Esophagus muscularis mucosa (tissue), 4 donors: ENCODE data around the gene PCSK9. TPM values are rescaled to one million over a fixed set of nuclear protein-coding genes. Genes with fewer than 3 reads are reported as not detected.
A peak's percentile ranks its signal among the peaks of the same experiment; 100 is the strongest.

ENCODE experiments used
- DNase-seq: peaks from one replicate; pipeline ENCODE4 v3.0.0-alpha.2; 2017; ENCODE audit errors: extremely low spot score
- H3K27ac ChIP-seq, 4 donors: fragments of 200-600 bp; sonication (generic); replicated peaks in 1 of 4; 1 replicate in 3 of 4; 2 replicates in 1 of 4; pipeline ENCODE4 v1.5.1; 2016 to 2019; ENCODE audit warnings: mild to moderate bottlenecking in 1 of 4
- H3K27me3 ChIP-seq, 4 donors: fragments of 200-600 bp; sonication (generic); one replicate each; pipeline versions ENCODE4 v1.5.1 to v1.6.0; 2016 to 2019
- H3K36me3 ChIP-seq, 4 donors: fragments of 200-600 bp; sonication (generic); one replicate each; pipeline ENCODE4 v1.5.1; 2016 to 2019
- H3K4me1 ChIP-seq, 4 donors: fragments of 200-600 bp; sonication (generic); one replicate each; pipeline ENCODE4 v1.5.1; 2016 to 2019
- H3K4me3 ChIP-seq, 4 donors: fragments of 200-600 bp; sonication (generic); 1 replicate in 2 of 4; 2 replicates in 2 of 4; pipeline ENCODE4 v1.5.1; 2016 to 2019; ENCODE audit warnings: mild to moderate bottlenecking in 4 of 4, moderate library complexity in 1 of 4
- H3K9me3 ChIP-seq, 4 donors: fragments of 200-600 bp; sonication (generic); 1 replicate in 3 of 4; 2 replicates in 1 of 4; pipeline ENCODE4 v1.5.1; 2016 to 2019
- EP300 ChIP-seq: sonication (generic); formaldehyde crosslinking; IDR thresholded peaks from one replicate; pipeline ENCODE4 v1.6.1; 2017; ENCODE audit warnings: antibody characterized with exemption
- POLR2A ChIP-seq: fragments of 450-650 bp; IDR thresholded peaks from one replicate; pipeline ENCODE4 v1.6.1; 2017; ENCODE audit warnings: antibody characterized with exemption, moderate library complexity, mild to moderate bottlenecking, low read depth
- POLR2AphosphoS5 ChIP-seq, 2 donors: sonication (generic); formaldehyde crosslinking; IDR thresholded peaks; one replicate each; pipeline ENCODE4 v1.6.1; 2017; ENCODE audit warnings: antibody characterized with exemption in 2 of 2
- WGBS: methylation state at CpG from one replicate; pipeline ENCODE4 v1.1.5; 2018; 5-methylcytosine and 5-hydroxymethylcytosine counted together
- intact Hi-C: fragments of 100-400 bp; cut with DNase I; formaldehyde crosslinking; loops from one replicate; pipeline ENCODE4 v1.15.1; 2023
- total RNA-seq, 4 donors: library from RNA; depleted of rRNA; stranded (reverse); fragments of >200 nt; gene quantifications; one replicate each; pipeline versions ENCODE4 v1.1.0 to v1.2.1, GENCODE V29; 2016
- TF ChIP-seq, protein P1 (sequence below), 3 experiments: fragments of 200-600 bp in 2 of 3; fragments of 450-650 bp in 1 of 3; sonication (generic) in 2 of 3; IDR thresholded peaks; one replicate each; pipeline ENCODE4 v1.5.1; 2017 to 2019; ENCODE audit warnings: antibody characterized with exemption in 3 of 3, mild to moderate bottlenecking in 2 of 3, moderate library complexity in 1 of 3

PCSK9 gene
- total RNA-seq, 4 donors from 2014 or later, result 0.17 to 0.29 TPM; not detected in 2

DNA sequence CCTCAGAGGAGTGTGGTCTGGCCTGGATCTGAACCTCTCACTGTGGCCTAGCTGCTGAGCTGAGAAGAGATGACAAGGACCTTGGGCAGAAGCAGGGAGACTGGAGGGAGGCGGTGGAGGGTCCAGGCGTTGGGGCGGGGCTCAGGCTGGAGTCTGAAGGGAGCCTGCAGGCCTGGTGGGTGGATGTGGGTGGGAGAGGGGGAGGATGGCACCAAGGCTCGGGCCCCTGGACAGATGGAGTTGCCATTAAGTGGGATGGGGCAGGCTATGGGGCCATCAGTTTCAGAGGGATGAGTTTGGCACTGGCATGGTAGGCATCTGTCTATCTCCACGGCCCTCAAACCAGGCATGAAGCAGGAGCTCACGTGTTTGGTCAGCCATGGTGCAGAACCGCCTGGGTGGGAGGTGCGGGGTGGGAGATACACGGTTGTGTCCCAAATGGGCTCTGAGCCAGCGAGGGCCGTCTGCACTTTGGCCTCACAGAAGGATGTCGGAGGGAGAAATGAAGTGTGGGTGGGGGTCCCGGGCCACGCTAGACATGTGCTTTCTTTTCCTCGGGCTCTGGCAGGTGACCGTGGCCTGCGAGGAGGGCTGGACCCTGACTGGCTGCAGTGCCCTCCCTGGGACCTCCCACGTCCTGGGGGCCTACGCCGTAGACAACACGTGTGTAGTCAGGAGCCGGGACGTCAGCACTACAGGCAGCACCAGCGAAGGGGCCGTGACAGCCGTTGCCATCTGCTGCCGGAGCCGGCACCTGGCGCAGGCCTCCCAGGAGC, 23.6 kb downstream of the PCSK9 start:
- peaks cover 33 to 65% (median 54%) of the 10 kb centered on the region in 4 donors for H3K4me1 ChIP-seq
- intact Hi-C loops, result no loop called here
- TF ChIP-seq POLR2AphosphoS5 (IDR thresholded peaks at IDR 0.05), result no peak
- TF ChIP-seq, protein P1, sequence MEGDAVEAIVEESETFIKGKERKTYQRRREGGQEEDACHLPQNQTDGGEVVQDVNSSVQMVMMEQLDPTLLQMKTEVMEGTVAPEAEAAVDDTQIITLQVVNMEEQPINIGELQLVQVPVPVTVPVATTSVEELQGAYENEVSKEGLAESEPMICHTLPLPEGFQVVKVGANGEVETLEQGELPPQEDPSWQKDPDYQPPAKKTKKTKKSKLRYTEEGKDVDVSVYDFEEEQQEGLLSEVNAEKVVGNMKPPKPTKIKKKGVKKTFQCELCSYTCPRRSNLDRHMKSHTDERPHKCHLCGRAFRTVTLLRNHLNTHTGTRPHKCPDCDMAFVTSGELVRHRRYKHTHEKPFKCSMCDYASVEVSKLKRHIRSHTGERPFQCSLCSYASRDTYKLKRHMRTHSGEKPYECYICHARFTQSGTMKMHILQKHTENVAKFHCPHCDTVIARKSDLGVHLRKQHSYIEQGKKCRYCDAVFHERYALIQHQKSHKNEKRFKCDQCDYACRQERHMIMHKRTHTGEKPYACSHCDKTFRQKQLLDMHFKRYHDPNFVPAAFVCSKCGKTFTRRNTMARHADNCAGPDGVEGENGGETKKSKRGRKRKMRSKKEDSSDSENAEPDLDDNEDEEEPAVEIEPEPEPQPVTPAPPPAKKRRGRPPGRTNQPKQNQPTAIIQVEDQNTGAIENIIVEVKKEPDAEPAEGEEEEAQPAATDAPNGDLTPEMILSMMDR (IDR thresholded peaks at IDR 0.05), result no peak

DNA sequence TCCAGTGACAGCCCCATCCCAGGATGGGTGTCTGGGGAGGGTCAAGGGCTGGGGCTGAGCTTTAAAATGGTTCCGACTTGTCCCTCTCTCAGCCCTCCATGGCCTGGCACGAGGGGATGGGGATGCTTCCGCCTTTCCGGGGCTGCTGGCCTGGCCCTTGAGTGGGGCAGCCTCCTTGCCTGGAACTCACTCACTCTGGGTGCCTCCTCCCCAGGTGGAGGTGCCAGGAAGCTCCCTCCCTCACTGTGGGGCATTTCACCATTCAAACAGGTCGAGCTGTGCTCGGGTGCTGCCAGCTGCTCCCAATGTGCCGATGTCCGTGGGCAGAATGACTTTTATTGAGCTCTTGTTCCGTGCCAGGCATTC, 24.2 kb downstream of the PCSK9 start:
- intact Hi-C loops, result no loop called here
- no peak overlapping the region for H3K4me3 ChIP-seq
- H3K36me3 ChIP-seq, result peaks cover 0 to 29% (median 20%) of the 10 kb centered on the region in 4 donors
- WGBS, result 91% methylated on average over 9 of the region's 9 CpGs
- no peaks in the 10 kb centered on the region for H3K27me3 ChIP-seq
- H3K9me3 ChIP-seq, result no peaks in the 10 kb centered on the region
- TF ChIP-seq POLR2A (no peak), POLR2AphosphoS5 (IDR thresholded peaks at IDR 0.05) (no peak), EP300 (no peak)
- TF ChIP-seq, protein P1 (IDR thresholded peaks at IDR 0.05), result no peak
- H3K4me1 ChIP-seq, result peaks cover 33 to 65% (median 55%) of the 10 kb centered on the region in 4 donors
- H3K27ac ChIP-seq, result peak overlapping the region in 3 of 4 donors; percentile 52 to 73 (median 70)
- no peak for DNase-seq

More for the DNA sequence above, 23.6 kb downstream of the PCSK9 start:
- no peak for DNase-seq
- H3K27ac ChIP-seq, result peak overlapping the region; percentile 29 to 70 (median 61)
- H3K4me3 ChIP-seq, result no peak overlapping the region
- no peaks in the 10 kb centered on the region for H3K9me3 ChIP-seq
- 94% methylated on average over 26 of the region's 29 CpGs for WGBS
- H3K27me3 ChIP-seq, result no peaks in the 10 kb centered on the region
- peaks cover 0 to 23% (median 14%) of the 10 kb centered on the region in 4 donors for H3K36me3 ChIP-seq

GRCh38 chr1:55064071-55064581, 24.8 kb downstream of the PCSK9 start:
- TF ChIP-seq, protein P1 (IDR thresholded peaks at IDR 0.05), result no peak
- TF ChIP-seq POLR2A (no peak), EP300 (no peak), POLR2AphosphoS5 (IDR thresholded peaks at IDR 0.05) (no peak)
- no peak for DNase-seq
- Histone ChIP-seq H3K4me1 (peaks cover 33 to 65% (median 55%) of the 10 kb centered on the region in 4 donors), H3K4me3 (no peak overlapping the region), H3K27me3 (no peaks in the 10 kb centered on the region), H3K9me3 (no peaks in the 10 kb centered on the region), H3K36me3 (peaks cover 0 to 34% (median 25%) of the 10 kb centered on the region in 4 donors), H3K27ac (peak overlapping the region; percentile 52 to 77 (median 72))
- intact Hi-C loops, result no loop called here
- WGBS, result 35% methylated on average over 12 of the region's 12 CpGs

DNA sequence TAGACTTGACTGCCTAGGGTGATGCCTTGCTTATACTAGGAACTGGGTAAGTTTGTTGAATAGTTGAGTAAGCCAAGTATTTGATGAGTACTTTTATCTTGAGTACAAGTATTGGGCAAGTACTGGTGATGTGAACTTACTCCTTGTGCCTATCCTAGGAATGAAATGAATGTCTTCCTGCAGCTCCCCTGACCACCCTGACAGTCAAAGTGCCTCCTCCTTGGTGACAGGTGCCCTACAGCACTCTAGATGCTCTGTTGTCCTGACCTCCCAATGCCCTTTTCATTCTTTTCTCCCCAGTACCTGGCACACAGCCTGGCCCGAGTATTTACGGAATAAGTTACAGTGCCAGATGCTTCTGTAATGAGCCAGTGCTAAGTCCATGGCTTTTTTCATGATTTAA, 25.5 kb downstream of the PCSK9 start:
- Histone ChIP-seq H3K9me3 (no peaks in the 10 kb centered on the region), H3K27ac (peak overlapping the region; percentile 52 to 77 (median 72)), H3K4me1 (peaks cover 33 to 65% (median 55%) of the 10 kb centered on the region in 4 donors), H3K4me3 (no peak overlapping the region), H3K27me3 (no peaks in the 10 kb centered on the region), H3K36me3 (peaks cover under 1 to 42% (median 30%) of the 10 kb centered on the region in 4 donors)
- intact Hi-C loops, result no loop called here
- WGBS, result 32% methylated on average over 2 of the region's 2 CpGs
- no peak for DNase-seq
- TF ChIP-seq POLR2A (no peak), POLR2AphosphoS5 (IDR thresholded peaks at IDR 0.05) (peak; percentile 46 to 75)

DNA sequence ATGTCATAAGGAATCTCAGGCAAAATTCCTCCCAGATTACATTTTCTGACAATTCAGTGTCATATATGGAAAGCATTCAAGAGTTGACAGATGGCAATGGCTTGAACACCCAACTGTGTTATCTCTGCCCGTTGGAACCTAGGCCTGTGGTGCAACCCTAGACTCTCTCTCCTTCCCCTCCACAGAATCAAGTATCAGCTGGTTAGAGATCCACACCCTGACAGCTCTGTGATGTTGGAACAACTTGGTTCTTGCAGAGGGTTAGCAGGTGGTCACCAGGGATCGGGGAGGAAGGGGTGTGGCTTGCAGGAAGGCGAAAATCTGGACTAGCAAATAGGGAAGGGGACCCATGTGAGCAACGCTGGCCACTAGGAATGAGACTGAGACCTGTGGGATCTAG, 26.3 kb downstream of the PCSK9 start:
- Histone ChIP-seq H3K27ac (peak overlapping the region; percentile 52 to 77 (median 72)), H3K9me3 (no peaks in the 10 kb centered on the region), H3K4me1 (peaks cover 33 to 63% (median 57%) of the 10 kb centered on the region in 4 donors), H3K4me3 (no peak overlapping the region), H3K27me3 (no peaks in the 10 kb centered on the region), H3K36me3 (peaks cover 9 to 50% (median 38%) of the 10 kb centered on the region in 4 donors)
- no peak for DNase-seq
- intact Hi-C loops, result no loop called here
- TF ChIP-seq EP300 (no peak), POLR2AphosphoS5 (IDR thresholded peaks at IDR 0.05) (no peak), POLR2A (no peak)
- TF ChIP-seq, protein P1 (IDR thresholded peaks at IDR 0.05), result no peak
- 88% methylated on average over 4 of the region's 4 CpGs for WGBS
